Trophoblast cell (in vitro differentiated cells and primary cell): ENCODE results near the gene PAXX.
A peak's percentile ranks its signal among the peaks of the same experiment; 100 is the strongest.

Source experiments
- DNase-seq, 2 donors: peaks; one replicate each; pipeline ENCODE4 v3.0.0-alpha.2; 2016
- H2AFZ ChIP-seq: 2 replicates; pipeline ENCODE4 v1.6.1; 2013; ENCODE audit warnings: low read length, moderate library complexity, mild to moderate bottlenecking; ENCODE audit not compliant: insufficient read depth, poor library complexity
- H2AK5ac ChIP-seq: 2 replicates; pipeline ENCODE4 v1.6.1; 2013; ENCODE audit warnings: mild to moderate bottlenecking, low read length
- H2BK120ac ChIP-seq: 2 replicates; pipeline ENCODE4 v1.6.1; 2013; ENCODE audit warnings: low read length, mild to moderate bottlenecking, moderate library complexity; ENCODE audit not compliant: insufficient read depth, poor library complexity
- H2BK12ac ChIP-seq: 2 replicates; pipeline ENCODE4 v1.6.1; 2013; ENCODE audit warnings: mild to moderate bottlenecking, low read length, moderate library complexity
- H2BK5ac ChIP-seq: 2 replicates; pipeline ENCODE4 v1.6.1; 2013; ENCODE audit warnings: low read length, low read depth, moderate library complexity, mild to moderate bottlenecking; ENCODE audit not compliant: poor library complexity
- H3K14ac ChIP-seq: 2 replicates; pipeline ENCODE4 v1.6.1; 2013; ENCODE audit warnings: mild to moderate bottlenecking, low read length
- H3K18ac ChIP-seq: 2 replicates; pipeline ENCODE4 v1.6.1; 2013; ENCODE audit warnings: mild to moderate bottlenecking, low read length
- H3K23ac ChIP-seq: 2 replicates; pipeline ENCODE4 v1.6.1; 2013; ENCODE audit warnings: low read length
- H3K27ac ChIP-seq: 2 replicates; pipeline ENCODE4 v1.5.1; 2013; ENCODE audit warnings: low read depth, mild to moderate bottlenecking, inconsistent platforms, low read length, moderate library complexity
- H3K27me3 ChIP-seq: 2 replicates; pipeline ENCODE4 v1.6.1; 2013; ENCODE audit warnings: inconsistent platforms, mild to moderate bottlenecking, low read length, moderate library complexity; ENCODE audit not compliant: insufficient read depth
- H3K36me3 ChIP-seq, 2 experiments: 1 replicate in 1 of 2; 2 replicates in 1 of 2; pipeline ENCODE4 v1.6.1; 2013; ENCODE audit warnings: low read length in 2 of 2, mild to moderate bottlenecking in 2 of 2, moderate library complexity in 1 of 2; ENCODE audit not compliant: insufficient read depth in 2 of 2, control insufficient read depth in 1 of 2
- H3K4ac ChIP-seq: 2 replicates; pipeline ENCODE4 v1.6.1; 2013; ENCODE audit warnings: low read depth, mild to moderate bottlenecking, low read length, moderate library complexity
- H3K4me1 ChIP-seq, 2 experiments: 1 replicate in 1 of 2; 2 replicates in 1 of 2; pipeline ENCODE4 v1.6.1; 2013; ENCODE audit warnings: low read length in 2 of 2, mild to moderate bottlenecking in 2 of 2, moderate library complexity in 1 of 2; ENCODE audit not compliant: insufficient read depth in 2 of 2, control insufficient read depth in 1 of 2
- H3K4me2 ChIP-seq: 2 replicates; pipeline ENCODE4 v1.6.1; 2013; ENCODE audit warnings: inconsistent platforms, mild to moderate bottlenecking, low read length, moderate library complexity
- H3K4me3 ChIP-seq: 2 replicates; pipeline ENCODE4 v1.5.1; 2013; ENCODE audit warnings: mild to moderate bottlenecking, low read depth, low read length, inconsistent platforms
- H3K79me1 ChIP-seq: one replicate; pipeline ENCODE4 v1.6.1; 2013; ENCODE audit warnings: low read length
- H3K79me2 ChIP-seq: 2 replicates; pipeline ENCODE4 v1.6.1; 2013; ENCODE audit warnings: low read length, mild to moderate bottlenecking; ENCODE audit not compliant: control insufficient read depth, insufficient read depth, poor library complexity
- H3K9ac ChIP-seq: 2 replicates; pipeline ENCODE4 v1.6.1; 2013; ENCODE audit warnings: mild to moderate bottlenecking, low read length
- H3K9me3 ChIP-seq: 2 replicates; pipeline ENCODE4 v1.6.1; 2013; ENCODE audit warnings: low read depth, mild to moderate bottlenecking, control low read depth, inconsistent platforms, low read length; ENCODE audit not compliant: insufficient read depth
- H4K12ac ChIP-seq: 2 replicates; pipeline ENCODE4 v1.6.1; 2013; ENCODE audit warnings: low read depth, mild to moderate bottlenecking, low read length, moderate library complexity
- H4K8ac ChIP-seq: 2 replicates; pipeline ENCODE4 v1.6.1; 2013; ENCODE audit warnings: low read depth, mild to moderate bottlenecking, low read length, moderate library complexity
- H4K91ac ChIP-seq: one replicate; pipeline ENCODE4 v1.6.1; 2013; ENCODE audit warnings: low read depth, mild to moderate bottlenecking, low read length, moderate library complexity
- WGBS: extraction: QIAGEN DNeasy Blood & Tissue Kit; methylation state at CpG from one replicate; pipeline ENCODE4 v1.1.7; 2013; ENCODE audit warnings: missing lambda C conversion rate; ENCODE audit not compliant: insufficient read length, insufficient coverage; ENCODE audit errors: extremely low coverage; 5-methylcytosine and 5-hydroxymethylcytosine counted together

The PAXX gene

GRCh38 chr9:136964171-136964689, 28.0 kb upstream of the PAXX start:
- no peak overlapping the region for H2AFZ ChIP-seq
- H3K27me3 ChIP-seq, result no peaks in the 10 kb centered on the region
- no peak overlapping the region for H4K12ac ChIP-seq
- H3K4me2 ChIP-seq, result no peak overlapping the region
- H3K4ac ChIP-seq, result no peak overlapping the region
- no peak overlapping the region for H4K8ac ChIP-seq
- H2BK5ac ChIP-seq, result no peak overlapping the region
- H2AK5ac ChIP-seq, result no peak overlapping the region
- H3K9ac ChIP-seq, result no peak overlapping the region
- no peak overlapping the region for H3K23ac ChIP-seq
- peak in 1 of 2 donors; percentile 22 for DNase-seq
- no peak overlapping the region for H2BK12ac ChIP-seq
- WGBS, result no CpG with 5 or more reads among the region's 22 CpGs
- no peak overlapping the region for H3K18ac ChIP-seq
- H3K27ac ChIP-seq, result no peak overlapping the region
- H3K79me2 ChIP-seq, result no peaks in the 10 kb centered on the region
- no peak overlapping the region for H3K4me3 ChIP-seq
- H3K79me1 ChIP-seq, result peaks cover 12% of the 10 kb centered on the region
- H3K14ac ChIP-seq, result no peak overlapping the region
- H3K36me3 ChIP-seq, result no peaks in the 10 kb centered on the region
- H3K4me1 ChIP-seq, result peaks cover 3% of the 10 kb centered on the region in 2 experiments
- peaks cover 2% of the 10 kb centered on the region for H3K9me3 ChIP-seq
- H4K91ac ChIP-seq, result peak overlapping the region; percentile 77
- H2BK120ac ChIP-seq, result peak overlapping the region; percentile 37

- Histone ChIP-seq H4K91ac (peak overlapping the region; percentile 28), H3K23ac (no peak overlapping the region), H3K4me2 (no peak overlapping the region), H3K18ac (no peak overlapping the region), H2BK5ac (no peak overlapping the region), H2BK120ac (no peak overlapping the region), H3K27me3 (no peaks in the 10 kb centered on the region), H3K4ac (no peak overlapping the region), H2AK5ac (no peak overlapping the region), H4K12ac (no peak overlapping the region), H2BK12ac (no peak overlapping the region), H3K4me3 (no peak overlapping the region), H3K14ac (no peak overlapping the region), H3K4me1 (peaks cover 3% of the 10 kb centered on the region in 2 experiments), H4K8ac (peak overlapping the region; percentile 9), H3K79me2 (no peaks in the 10 kb centered on the region), H2AFZ (no peak overlapping the region), H3K27ac (no peak overlapping the region), H3K9ac (no peak overlapping the region), H3K79me1 (peaks cover 10% of the 10 kb centered on the region), H3K36me3 (no peaks in the 10 kb centered on the region), H3K9me3 (peaks cover 2% of the 10 kb centered on the region)
- no CpG with 5 or more reads among the region's 26 CpGs for WGBS
- no peak for DNase-seq
These were observed 27.3 kb upstream of the PAXX start for GRCh38 chr9:136964833-136965422.

- no peak overlapping the region for H3K4me3 ChIP-seq
- H3K9me3 ChIP-seq, result peaks cover 2% of the 10 kb centered on the region
- no peak overlapping the region for H4K91ac ChIP-seq
- no peak overlapping the region for H3K27ac ChIP-seq
- H3K4me2 ChIP-seq, result no peak overlapping the region
- H3K36me3 ChIP-seq, result no peaks in the 10 kb centered on the region
- H3K79me2 ChIP-seq, result no peaks in the 10 kb centered on the region
- peaks cover 11% of the 10 kb centered on the region for H3K79me1 ChIP-seq
- no peak overlapping the region for H2AFZ ChIP-seq
- H2BK5ac ChIP-seq, result no peak overlapping the region
- no peak overlapping the region for H3K4ac ChIP-seq
- no peak overlapping the region for H2AK5ac ChIP-seq
- H3K27me3 ChIP-seq, result no peaks in the 10 kb centered on the region
- H3K4me1 ChIP-seq, result peaks cover 0 to 3% of the 10 kb centered on the region in 2 experiments
- H4K12ac ChIP-seq, result no peak overlapping the region
- no peak overlapping the region for H4K8ac ChIP-seq
- H3K18ac ChIP-seq, result no peak overlapping the region
- no peak overlapping the region for H3K23ac ChIP-seq
- no peak overlapping the region for H2BK120ac ChIP-seq
- no peak overlapping the region for H3K14ac ChIP-seq
- WGBS, result no CpG with 5 or more reads among the region's 23 CpGs
- no peak for DNase-seq
- no peak overlapping the region for H2BK12ac ChIP-seq
- H3K9ac ChIP-seq, result no peak overlapping the region
These were observed 26.3 kb upstream of the PAXX start for GRCh38 chr9:136965771-136966484.

- Histone ChIP-seq H3K9me3 (no peaks in the 10 kb centered on the region), H3K18ac (no peak overlapping the region), H3K79me1 (peaks cover 13% of the 10 kb centered on the region), H3K14ac (no peak overlapping the region), H3K4me2 (no peak overlapping the region), H3K4me1 (peaks cover 0 to 3% of the 10 kb centered on the region in 2 experiments), H3K27me3 (no peaks in the 10 kb centered on the region), H3K4ac (no peak overlapping the region), H2AK5ac (no peak overlapping the region), H2BK5ac (no peak overlapping the region), H3K9ac (no peak overlapping the region), H4K8ac (no peak overlapping the region), H2BK120ac (peak overlapping the region; percentile 30), H3K27ac (no peak overlapping the region), H2BK12ac (no peak overlapping the region), H2AFZ (no peak overlapping the region), H3K23ac (no peak overlapping the region), H4K91ac (peak overlapping the region; percentile 26), H3K4me3 (no peak overlapping the region), H4K12ac (no peak overlapping the region), H3K79me2 (no peaks in the 10 kb centered on the region), H3K36me3 (no peaks in the 10 kb centered on the region)
- no peak for DNase-seq
- no CpG with 5 or more reads among the region's 17 CpGs for WGBS
These were observed 23.7 kb upstream of the PAXX start for GRCh38 chr9:136968333-136969127.
